ENCODE measurements around the gene COLEC12. TPM values are rescaled to one million over a fixed set of nuclear protein-coding genes. Genes with fewer than 3 reads are reported as not detected.

The COLEC12 gene
- total and polyA plus RNA-seq, 9 donors: 0.78 to 20.7 (median 5.9) TPM

DNA sequence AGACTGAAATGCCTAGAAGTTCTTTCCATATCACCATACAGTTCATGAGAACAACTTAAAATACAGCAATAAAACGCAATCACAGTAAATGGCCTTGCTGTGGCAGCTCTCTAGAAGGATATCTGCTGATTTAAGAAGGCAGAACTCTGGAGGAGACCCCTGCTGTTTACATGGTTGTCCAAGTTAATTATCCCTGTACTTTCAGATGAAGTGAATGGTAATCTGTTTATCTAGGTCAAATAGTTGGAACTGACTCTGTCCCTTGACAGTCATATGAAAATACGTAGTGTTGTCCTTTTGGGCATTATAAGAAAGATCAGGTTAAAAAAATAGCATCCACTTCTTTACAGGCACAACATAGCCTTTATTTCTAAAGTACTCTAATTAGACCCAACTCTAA lies 115.6 kb downstream of the COLEC12 start:
- Histone ChIP-seq H3K9me3 (no peaks in the 10 kb centered on the region), H3K36me3 (no peaks in the 10 kb centered on the region), H3K4me3 (no peak overlapping the region), H3K27ac (no peak overlapping the region), H3K27me3 (no peaks in the 10 kb centered on the region), H3K4me1 (ENCODE audit: insufficient read depth) (no peaks in the 10 kb centered on the region)
- intact Hi-C loops (cut with DNase I): no loop called here
- TF ChIP-seq EP300 (IDR thresholded peaks at IDR 0.05) (no peak), POLR2A (IDR thresholded peaks at IDR 0.05) (no peak)
- TF ChIP-seq, protein P1, sequence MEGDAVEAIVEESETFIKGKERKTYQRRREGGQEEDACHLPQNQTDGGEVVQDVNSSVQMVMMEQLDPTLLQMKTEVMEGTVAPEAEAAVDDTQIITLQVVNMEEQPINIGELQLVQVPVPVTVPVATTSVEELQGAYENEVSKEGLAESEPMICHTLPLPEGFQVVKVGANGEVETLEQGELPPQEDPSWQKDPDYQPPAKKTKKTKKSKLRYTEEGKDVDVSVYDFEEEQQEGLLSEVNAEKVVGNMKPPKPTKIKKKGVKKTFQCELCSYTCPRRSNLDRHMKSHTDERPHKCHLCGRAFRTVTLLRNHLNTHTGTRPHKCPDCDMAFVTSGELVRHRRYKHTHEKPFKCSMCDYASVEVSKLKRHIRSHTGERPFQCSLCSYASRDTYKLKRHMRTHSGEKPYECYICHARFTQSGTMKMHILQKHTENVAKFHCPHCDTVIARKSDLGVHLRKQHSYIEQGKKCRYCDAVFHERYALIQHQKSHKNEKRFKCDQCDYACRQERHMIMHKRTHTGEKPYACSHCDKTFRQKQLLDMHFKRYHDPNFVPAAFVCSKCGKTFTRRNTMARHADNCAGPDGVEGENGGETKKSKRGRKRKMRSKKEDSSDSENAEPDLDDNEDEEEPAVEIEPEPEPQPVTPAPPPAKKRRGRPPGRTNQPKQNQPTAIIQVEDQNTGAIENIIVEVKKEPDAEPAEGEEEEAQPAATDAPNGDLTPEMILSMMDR (IDR thresholded peaks at IDR 0.05): no peak
- 76 to 88% (median 81%) methylated on average over 2 of the region's 2 CpGs for WGBS, 3 donors
- no peak for DNase-seq

DNA sequence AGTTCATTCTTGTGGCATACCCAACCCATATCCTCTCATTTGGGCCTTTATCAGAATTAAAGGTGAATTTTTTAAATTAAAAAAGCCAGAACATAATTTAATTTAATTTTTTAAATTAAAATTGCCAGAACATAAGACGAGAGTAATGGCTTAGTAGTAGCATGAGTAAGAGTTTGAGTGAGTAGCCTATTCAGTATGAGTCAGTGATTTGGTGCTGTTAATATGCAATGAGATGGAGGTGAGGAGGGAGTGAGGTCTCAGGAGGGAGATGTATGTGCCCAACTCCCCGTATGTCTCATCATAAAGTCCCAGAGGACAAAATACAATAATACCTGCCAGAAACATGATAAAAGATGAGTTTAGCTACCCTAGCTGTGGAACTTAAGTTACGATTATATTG lies 117.4 kb downstream of the COLEC12 start:
- WGBS, 3 donors: 89 to 92% (median 90%) methylated on average over 3 of the region's 3 CpGs

DNA sequence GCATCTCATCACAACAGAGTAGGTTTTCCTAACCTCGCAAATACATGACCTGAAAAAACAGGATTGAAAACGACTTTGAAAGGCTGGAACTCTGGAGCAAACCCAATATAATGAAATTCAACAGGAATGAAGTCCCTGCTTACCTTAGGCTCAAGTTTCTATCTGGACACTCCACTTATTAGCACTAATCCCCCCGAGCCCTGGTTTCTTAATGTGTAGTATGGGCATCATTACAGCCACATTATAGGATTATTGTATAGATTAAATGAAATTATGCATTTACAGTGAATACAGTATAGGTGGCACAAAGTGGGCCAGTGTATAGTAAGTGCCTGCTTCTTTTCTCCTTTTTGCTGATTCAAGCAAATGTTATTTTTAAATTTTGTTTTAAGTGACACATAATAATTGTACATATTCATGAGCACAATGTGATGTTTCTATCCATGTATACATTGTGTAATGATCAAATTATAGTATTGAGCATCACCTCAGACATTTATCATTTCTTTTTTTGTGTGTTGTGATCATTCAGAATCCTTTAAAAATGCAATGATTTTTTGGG lies 118.0 kb downstream of the COLEC12 start:
- Histone ChIP-seq H3K27ac (no peak overlapping the region), H3K4me1 (ENCODE audit: insufficient read depth) (no peaks in the 10 kb centered on the region), H3K4me3 (no peak overlapping the region), H3K36me3 (no peaks in the 10 kb centered on the region), H3K27me3 (no peaks in the 10 kb centered on the region), H3K9me3 (no peaks in the 10 kb centered on the region)
- 49 to 56% (median 51%) methylated on average over 3 of the region's 3 CpGs for WGBS, 3 donors
- TF ChIP-seq, protein P1 (IDR thresholded peaks at IDR 0.05): no peak
- no peak for DNase-seq
- intact Hi-C loops (cut with DNase I): no loop called here

More for the DNA sequence above, 117.4 kb downstream of the COLEC12 start:
- H3K27ac ChIP-seq: no peak overlapping the region
- no peaks in the 10 kb centered on the region for H3K4me1 ChIP-seq (ENCODE audit: insufficient read depth)
- intact Hi-C loops (cut with DNase I): no loop called here
- no peaks in the 10 kb centered on the region for H3K36me3 ChIP-seq
- no peak overlapping the region for H3K4me3 ChIP-seq
- no peaks in the 10 kb centered on the region for H3K27me3 ChIP-seq
- no peak for TF ChIP-seq POLR2A (IDR thresholded peaks at IDR 0.05)
- TF ChIP-seq, protein P1 (IDR thresholded peaks at IDR 0.05): no peak
- TF ChIP-seq EP300 (IDR thresholded peaks at IDR 0.05): no peak
- no peaks in the 10 kb centered on the region for H3K9me3 ChIP-seq
- no peak for DNase-seq

DNA sequence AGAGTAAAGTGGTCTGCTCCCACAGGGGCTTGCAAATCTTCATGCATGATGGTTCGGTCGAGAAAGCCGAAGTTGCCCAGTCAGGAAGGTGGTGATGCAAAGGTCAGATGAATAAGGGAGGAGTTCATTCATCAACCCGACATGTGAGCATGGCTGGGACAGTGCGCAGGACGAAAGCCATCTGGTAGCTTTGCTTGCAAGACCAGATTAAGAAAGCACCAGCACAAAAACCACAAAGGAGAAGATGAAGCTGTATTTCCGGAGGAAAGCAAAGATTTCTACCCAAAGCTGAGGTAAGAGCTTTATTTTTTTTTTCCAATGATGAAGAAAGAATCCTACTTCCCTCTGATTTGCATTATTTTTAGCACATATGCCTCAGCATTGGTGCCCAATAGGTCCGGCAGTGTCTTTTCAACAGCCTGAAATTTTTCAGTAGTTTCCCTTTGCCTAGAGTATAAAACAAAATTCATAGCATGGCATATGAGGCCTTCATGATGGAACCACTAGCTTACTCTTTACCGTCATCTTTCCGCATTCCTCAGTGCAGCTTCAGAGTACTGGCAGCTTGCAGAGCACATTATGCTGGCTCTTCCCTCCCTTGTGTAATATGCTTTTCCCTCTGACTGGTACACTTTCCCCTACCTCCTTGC lies 120.7 kb downstream of the COLEC12 start:
- Histone ChIP-seq H3K4me3 (no peak overlapping the region), H3K9me3 (no peaks in the 10 kb centered on the region), H3K27me3 (no peaks in the 10 kb centered on the region), H3K36me3 (no peaks in the 10 kb centered on the region), H3K27ac (no peak overlapping the region), H3K4me1 (ENCODE audit: insufficient read depth) (no peaks in the 10 kb centered on the region)
- TF ChIP-seq POLR2A (IDR thresholded peaks at IDR 0.05): no peak
- intact Hi-C loops (cut with DNase I): no loop called here
- 63 to 82% (median 80%) methylated on average over 10 of the region's 10 CpGs for WGBS, 3 donors
- DNase-seq: no peak

DNA sequence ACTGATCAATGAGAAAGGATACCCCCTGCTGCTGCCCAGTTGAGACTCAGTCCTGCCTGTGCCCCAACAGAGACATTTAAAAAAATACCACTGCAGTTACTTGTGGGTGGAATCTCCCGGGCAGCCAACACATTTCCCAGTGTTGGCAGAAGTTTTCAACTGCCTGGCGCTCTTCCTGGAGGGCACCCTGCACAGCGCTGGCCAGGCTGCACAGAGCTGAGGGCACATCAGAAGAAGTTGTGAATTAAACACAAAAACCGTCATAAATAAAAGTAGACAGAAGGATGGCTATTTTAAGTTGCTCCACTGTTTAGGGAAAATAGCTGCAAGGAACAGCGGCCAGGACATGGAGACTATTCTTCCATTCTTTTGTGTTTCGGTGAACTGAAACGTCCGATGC lies 122.4 kb downstream of the COLEC12 start:
- H3K4me3 ChIP-seq: no peak overlapping the region
- intact Hi-C loops (cut with DNase I): no loop called here
- no peak overlapping the region for H3K27ac ChIP-seq
- H3K9me3 ChIP-seq: no peaks in the 10 kb centered on the region
- no peaks in the 10 kb centered on the region for H3K36me3 ChIP-seq
- TF ChIP-seq, protein P1 (IDR thresholded peaks at IDR 0.05): no peak
- TF ChIP-seq POLR2A (IDR thresholded peaks at IDR 0.05): no peak
- TF ChIP-seq EP300 (IDR thresholded peaks at IDR 0.05): no peak
- WGBS, 3 donors: 84 to 91% (median 85%) methylated on average over 8 of the region's 8 CpGs
- H3K4me1 ChIP-seq (ENCODE audit: insufficient read depth): no peaks in the 10 kb centered on the region
- no peak for DNase-seq
- no peaks in the 10 kb centered on the region for H3K27me3 ChIP-seq
